Endodermal cell (in vitro differentiated cells): Measurements from ENCODE around the gene NFE2L3. TPM values are rescaled to one million over a fixed set of nuclear protein-coding genes. Genes with fewer than 3 reads are reported as not detected.
A peak's percentile ranks its signal among the peaks of the same experiment; 100 is the strongest.
"Not testable (repeated sequence)": the region's sequence is repeated elsewhere in the genome, so short reads cannot be mapped to it uniquely, and the experiment has no call there.

ENCODE experiments used
- DNase-seq: peaks from one replicate; pipeline ENCODE4 v3.0.0-alpha.2; 2017
- H3K27ac ChIP-seq: 2 replicates; pipeline ENCODE4 v1.5.1; 2013; ENCODE audit warnings: mild to moderate bottlenecking, low read depth, low read length, moderate library complexity
- H3K27me3 ChIP-seq: 2 replicates; pipeline ENCODE4 v1.6.1; 2013; ENCODE audit warnings: mild to moderate bottlenecking, low read length, moderate library complexity; ENCODE audit not compliant: insufficient read depth, control insufficient read depth, poor library complexity, severe bottlenecking
- H3K36me3 ChIP-seq: 2 replicates; pipeline ENCODE4 v1.7.0; 2013; ENCODE audit warnings: mild to moderate bottlenecking, low read length, moderate library complexity; ENCODE audit not compliant: control insufficient read depth, insufficient read depth
- H3K4me1 ChIP-seq: one replicate; pipeline ENCODE4 v1.7.0; 2013; ENCODE audit warnings: low read length; ENCODE audit not compliant: control insufficient read depth, insufficient read depth
- H3K4me3 ChIP-seq: 2 replicates; pipeline ENCODE4 v1.5.1; 2013; ENCODE audit warnings: mild to moderate bottlenecking, low read length, moderate library complexity
- H3K9ac ChIP-seq: 2 replicates; pipeline ENCODE4 v1.6.1; 2013; ENCODE audit warnings: mild to moderate bottlenecking, low read length, moderate library complexity; ENCODE audit not compliant: poor library complexity, severe bottlenecking; ENCODE audit errors: extremely low read depth
- H3K9me3 ChIP-seq: 2 replicates; pipeline ENCODE4 v1.6.1; 2013; ENCODE audit warnings: mild to moderate bottlenecking, low read length, moderate library complexity; ENCODE audit not compliant: control insufficient read depth
- H3K27ac Mint-ChIP-seq: 2 replicates; pipeline ENCODE4 v1.8.0; 2020; ENCODE audit warnings: mixed read lengths
- H3K27me3 Mint-ChIP-seq: 2 replicates; pipeline ENCODE4 v1.8.0; 2021; ENCODE audit warnings: mild to moderate bottlenecking, mixed read lengths; ENCODE audit not compliant: insufficient read depth
- H3K36me3 Mint-ChIP-seq: 2 replicates; pipeline ENCODE4 v1.8.0; 2020; ENCODE audit warnings: low read depth, mixed read lengths
- H3K4me1 Mint-ChIP-seq: 2 replicates; pipeline ENCODE4 v1.8.0; 2020; ENCODE audit warnings: mixed read lengths
- H3K4me3 Mint-ChIP-seq: 2 replicates; pipeline ENCODE4 v1.8.0; 2020; ENCODE audit warnings: mild to moderate bottlenecking, moderate library complexity, mixed read lengths
- H3K9me3 Mint-ChIP-seq: 2 replicates; pipeline ENCODE4 v1.8.0; 2020; ENCODE audit warnings: mild to moderate bottlenecking, mixed read lengths
- CTCF ChIP-seq: fragments of 200-600 bp; sonication (generic); conservative IDR thresholded peaks from 2 replicates; pipeline ENCODE4 v1.5.0; 2021; ENCODE audit warnings: antibody characterized with exemption, mild to moderate bottlenecking
- WGBS, 2 experiments: methylation state at CpG; one replicate each; pipeline versions ENCODE4 v1.1.5 to v1.1.7; 2013; ENCODE audit warnings: missing lambda C conversion rate in 2 of 2, mixed read lengths in 1 of 2; ENCODE audit not compliant: insufficient coverage in 1 of 2, insufficient read length in 1 of 2; 5-methylcytosine and 5-hydroxymethylcytosine counted together
- total RNA-seq, 2 donors: library from RNA; stranded (reverse); fragmentation: NEBNext Ultra II Directional in 1 of 2; extraction: Animal tissue kit (Norgen Biotek cat#: 25700) in 1 of 2; gene quantifications; 2 replicates in 1 of 2; 3 replicates in 1 of 2; pipeline ENCODE4 v1.2.1, GENCODE V29; 2021

NFE2L3 gene
- total RNA-seq, 2 donors from 2014 or later = 20.2 to 48.4 TPM

GRCh38 chr7:26182706-26183105 is 30.7 kb downstream of the NFE2L3 start:
- Histone ChIP-seq H3K9ac (no peak overlapping the region), H3K4me3 (no peak overlapping the region), H3K9me3 (no peaks in the 10 kb centered on the region), H3K36me3 (peaks cover 14% of the 10 kb centered on the region), H3K27me3 (no peaks in the 10 kb centered on the region), H3K4me1 (no peaks in the 10 kb centered on the region), H3K27ac (no peak overlapping the region)
- no peak for DNase-seq
- TF ChIP-seq CTCF = no peak
- WGBS, 2 experiments = 90 to 96% methylated on average over 4 to 8 of the region's 8 CpGs
- H3K9me3 Mint-ChIP-seq = peaks cover 5% of the 10 kb centered on the region
- no peak overlapping the region for H3K4me3 Mint-ChIP-seq
- peaks cover 36% of the 10 kb centered on the region for H3K36me3 Mint-ChIP-seq
- peaks cover 14% of the 10 kb centered on the region for H3K4me1 Mint-ChIP-seq
- no peaks in the 10 kb centered on the region for H3K27me3 Mint-ChIP-seq
- H3K27ac Mint-ChIP-seq = peak overlapping the region; percentile 44

- Histone ChIP-seq H3K9ac (no peak overlapping the region), H3K27me3 (no peaks in the 10 kb centered on the region), H3K4me3 (no peak overlapping the region), H3K9me3 (no peaks in the 10 kb centered on the region), H3K36me3 (peaks cover 24% of the 10 kb centered on the region), H3K4me1 (no peaks in the 10 kb centered on the region), H3K27ac (no peak overlapping the region)
- H3K27me3 Mint-ChIP-seq = no peaks in the 10 kb centered on the region
- no peak for DNase-seq
- no peak for TF ChIP-seq CTCF
- WGBS, 2 experiments = 94 to 97% methylated on average over 4 of the region's 4 CpGs
- H3K4me3 Mint-ChIP-seq = no peak overlapping the region
- peaks cover 29% of the 10 kb centered on the region for H3K36me3 Mint-ChIP-seq
- H3K4me1 Mint-ChIP-seq = peaks cover 14% of the 10 kb centered on the region
- no peaks in the 10 kb centered on the region for H3K9me3 Mint-ChIP-seq
- peak overlapping the region; percentile 44 for H3K27ac Mint-ChIP-seq
Measured at GRCh38 chr7:26183545-26184280, 31.7 kb downstream of the NFE2L3 start.

- H3K4me3 Mint-ChIP-seq, H3K27me3 Mint-ChIP-seq, H3K9me3 Mint-ChIP-seq, H3K4me1 ChIP-seq, H3K9me3 ChIP-seq, H3K27me3 ChIP-seq, H3K9ac ChIP-seq, H3K4me3 ChIP-seq, DNase-seq, H3K27ac ChIP-seq: not testable (repeated sequence)
- peaks cover 32% of the 10 kb centered on the region for H3K36me3 ChIP-seq
- peaks cover 29% of the 10 kb centered on the region for H3K36me3 Mint-ChIP-seq
- H3K27ac Mint-ChIP-seq = peak overlapping the region; percentile 44
- H3K4me1 Mint-ChIP-seq = peaks cover 14% of the 10 kb centered on the region
- 78 to 89% methylated on average over 2 to 4 of the region's 4 CpGs for WGBS, 2 experiments
Measured at GRCh38 chr7:26184281-26185101, 32.5 kb downstream of the NFE2L3 start.
